NCI-H2196 treated with DMSO at 0.1 percent for 48 hours (cell line): ENCODE results near the gene PDIA2.

Experiments
- DNase-seq: peaks from one replicate; lab custom pipeline; 2025; ENCODE audit not compliant: unreplicated experiment; lab: John Stamatoyannopoulos, UW

PDIA2 gene

DNA sequence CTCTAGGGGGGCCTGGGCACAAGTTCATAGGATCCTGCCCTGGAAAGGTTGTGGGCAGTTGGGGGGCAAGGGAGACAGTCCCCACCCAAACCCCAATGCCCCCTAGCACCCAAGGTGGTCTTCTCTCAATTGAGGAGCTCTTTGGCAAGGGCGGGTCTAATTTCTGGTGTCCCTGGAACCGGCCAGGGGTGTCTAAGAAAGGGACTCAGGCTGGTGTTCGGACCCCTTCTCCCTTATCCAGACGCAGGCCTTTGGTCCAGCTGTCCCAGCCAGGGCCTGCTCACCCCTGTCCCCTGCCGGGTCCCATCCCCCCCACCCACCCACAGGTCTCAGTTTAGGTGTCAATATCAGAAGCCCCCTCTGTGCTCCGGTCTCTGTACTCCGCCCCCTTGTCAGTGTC lies 3.4 kb upstream of the PDIA2 start:
- DNase-seq: no peak

DNA sequence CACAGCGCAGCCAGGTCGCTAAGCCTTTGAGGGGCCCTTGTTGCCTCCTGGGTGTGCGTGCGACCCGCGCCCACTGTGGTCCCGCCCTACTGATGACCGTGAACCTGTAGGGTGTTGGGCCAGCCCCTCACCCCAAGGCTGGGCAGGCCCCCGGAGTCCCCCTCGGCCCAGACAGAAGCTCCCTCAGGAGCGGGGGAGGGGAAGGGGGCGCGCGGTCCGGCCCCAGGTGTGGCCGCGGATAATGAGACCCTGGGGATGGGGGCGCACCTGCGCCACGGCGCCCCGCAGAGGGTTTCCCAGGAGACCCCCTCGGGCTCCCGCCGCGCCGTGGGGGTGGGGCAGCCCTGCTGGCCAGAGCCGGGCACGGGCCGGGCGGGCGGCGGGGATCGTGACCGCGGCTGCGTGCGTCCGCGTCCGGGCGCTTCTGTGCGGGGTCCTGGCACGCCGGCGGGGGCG lies 2.9 kb upstream of the PDIA2 start:
- DNase-seq: no peak

DNA sequence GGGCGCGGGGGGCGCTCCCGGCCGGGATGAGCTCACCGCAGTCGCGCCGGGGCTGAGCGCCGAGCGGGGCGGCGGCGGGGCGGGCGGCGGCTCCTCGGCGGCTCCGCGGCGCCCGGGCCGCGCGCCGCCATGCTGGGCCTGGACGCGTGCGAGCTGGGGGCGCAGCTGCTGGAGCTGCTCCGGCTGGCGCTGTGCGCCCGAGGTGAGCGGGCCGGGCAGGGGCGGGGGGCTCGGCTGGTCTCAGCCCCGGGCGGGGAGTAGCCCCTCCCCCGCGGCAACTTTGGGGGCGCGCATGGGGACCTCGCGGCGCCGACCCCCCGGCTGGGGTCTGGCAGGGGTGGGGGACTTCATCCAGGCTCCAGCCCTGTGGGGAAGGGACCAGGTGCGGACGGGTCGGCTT lies 2.4 kb upstream of the PDIA2 start, which contains the start of gene ARHGDIG:
TSS of gene ARHGDIG (plus strand) at position 40 of the 400 bp plus-strand sequence. CDS start at position 130, 90 bp downstream.
- no peak for DNase-seq

DNA sequence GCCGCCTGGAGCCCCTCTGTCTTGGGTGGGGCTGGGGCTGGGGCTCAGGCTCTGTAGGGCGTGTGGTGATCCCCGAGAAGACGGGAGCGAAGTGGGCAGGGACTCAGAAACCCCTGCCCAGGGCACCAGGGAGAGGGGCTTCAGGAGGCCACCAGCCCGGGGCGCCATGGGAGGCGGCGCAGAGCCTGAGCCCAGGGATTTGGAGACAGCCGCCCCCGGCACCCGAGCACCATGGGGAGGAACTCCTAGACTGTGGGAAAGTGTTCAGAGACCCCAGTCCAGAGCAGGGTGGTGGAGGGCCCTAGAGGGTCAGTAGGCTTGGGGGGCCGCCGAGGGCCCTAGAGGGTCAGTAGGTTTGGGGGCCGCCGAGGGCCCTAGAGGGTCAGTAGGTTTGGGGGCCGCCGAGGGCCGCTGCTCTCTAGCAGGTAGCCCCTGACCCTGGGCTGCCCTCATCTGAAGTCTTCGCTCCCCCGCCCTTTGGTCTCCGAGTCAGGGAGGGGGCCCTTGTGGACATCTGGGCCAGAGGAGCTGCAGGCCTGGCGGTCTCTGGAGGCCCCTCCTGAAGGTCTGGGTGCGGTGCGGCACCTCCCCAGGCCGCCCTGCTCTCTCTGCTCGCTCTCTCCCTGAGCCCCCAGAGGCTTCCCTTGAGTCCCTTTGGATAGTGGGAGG lies 1.8 kb upstream of the PDIA2 start:
- DNase-seq: no peak

DNA sequence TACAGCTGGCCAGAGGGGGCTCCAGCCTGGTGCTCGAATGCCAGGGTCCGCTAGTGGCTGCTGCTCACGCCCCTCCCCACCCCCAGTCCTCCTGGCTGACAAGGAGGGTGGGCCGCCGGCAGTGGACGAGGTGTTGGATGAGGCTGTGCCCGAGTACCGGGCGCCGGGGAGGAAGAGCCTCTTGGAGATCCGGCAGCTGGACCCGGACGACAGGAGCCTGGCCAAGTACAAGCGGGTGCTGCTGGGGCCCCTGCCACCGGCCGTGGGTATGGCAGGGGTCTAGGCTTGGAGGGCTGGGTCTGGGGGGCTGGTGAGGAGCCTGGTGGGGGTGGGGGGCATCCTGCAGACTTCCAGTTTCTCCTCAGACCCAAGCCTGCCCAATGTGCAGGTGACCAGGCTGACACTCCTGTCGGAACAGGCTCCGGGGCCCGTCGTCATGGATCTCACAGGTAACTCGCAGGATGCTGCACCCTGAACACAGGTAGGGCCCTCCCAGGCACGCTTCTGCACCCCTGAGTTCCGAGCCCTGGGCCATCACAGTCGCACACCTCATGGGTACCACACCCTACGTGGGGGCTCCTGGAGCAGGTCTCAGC lies 1.2 kb upstream of the PDIA2 start:
- DNase-seq: no peak

DNA sequence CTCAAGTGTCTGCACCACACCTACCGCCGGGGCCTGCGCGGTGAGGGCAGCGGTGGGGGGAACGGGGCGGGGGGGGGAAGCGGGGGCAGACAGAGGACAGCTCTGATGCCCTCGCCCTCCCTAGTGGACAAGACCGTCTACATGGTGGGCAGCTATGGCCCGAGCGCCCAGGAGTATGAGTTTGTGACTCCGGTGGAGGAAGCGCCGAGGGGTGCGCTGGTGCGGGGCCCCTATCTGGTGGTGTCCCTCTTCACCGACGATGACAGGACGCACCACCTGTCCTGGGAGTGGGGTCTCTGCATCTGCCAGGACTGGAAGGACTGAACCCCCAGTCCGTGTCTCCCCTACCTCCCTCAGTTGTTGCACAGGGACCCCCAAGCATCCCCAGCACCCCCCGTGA lies 473 bp upstream of the PDIA2 start:
- no peak for DNase-seq

DNA sequence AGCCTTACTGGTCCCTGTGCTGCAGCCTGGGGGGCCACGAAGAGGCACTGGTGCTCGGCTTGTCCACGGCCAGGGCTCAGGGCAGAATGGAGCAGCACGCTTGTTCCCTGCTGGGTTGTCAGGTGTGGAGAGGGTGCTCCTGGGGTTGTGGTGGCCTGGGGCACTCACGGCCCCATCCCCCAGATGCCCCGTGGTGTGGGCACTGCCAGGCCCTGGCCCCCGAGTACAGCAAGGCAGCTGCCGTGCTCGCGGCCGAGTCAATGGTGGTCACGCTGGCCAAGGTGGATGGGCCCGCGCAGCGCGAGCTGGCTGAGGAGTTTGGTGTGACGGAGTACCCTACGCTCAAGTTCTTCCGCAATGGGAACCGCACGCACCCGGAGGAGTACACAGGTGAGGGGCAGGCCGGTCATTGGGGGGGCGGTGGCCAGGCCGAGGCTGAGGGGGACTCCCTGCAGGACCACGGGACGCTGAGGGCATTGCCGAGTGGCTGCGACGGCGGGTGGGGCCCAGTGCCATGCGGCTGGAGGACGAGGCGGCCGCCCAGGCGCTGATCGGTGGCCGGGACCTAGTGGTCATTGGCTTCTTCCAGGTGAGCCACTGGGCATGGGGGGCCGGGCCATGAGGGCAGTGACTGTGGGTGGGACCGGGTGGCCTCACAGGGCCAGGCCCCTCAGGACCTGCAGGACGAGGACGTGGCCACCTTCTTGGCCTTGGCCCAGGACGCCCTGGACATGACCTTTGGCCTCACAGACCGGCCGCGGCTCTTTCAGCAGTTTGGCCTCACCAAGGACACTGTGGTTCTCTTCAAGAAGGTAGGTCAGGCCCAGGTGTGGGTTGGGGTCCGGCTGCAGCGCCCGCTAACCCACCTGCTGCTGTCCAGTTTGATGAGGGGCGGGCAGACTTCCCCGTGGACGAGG lies 1.5 kb downstream of the PDIA2 start:
- DNase-seq: no peak

DNA sequence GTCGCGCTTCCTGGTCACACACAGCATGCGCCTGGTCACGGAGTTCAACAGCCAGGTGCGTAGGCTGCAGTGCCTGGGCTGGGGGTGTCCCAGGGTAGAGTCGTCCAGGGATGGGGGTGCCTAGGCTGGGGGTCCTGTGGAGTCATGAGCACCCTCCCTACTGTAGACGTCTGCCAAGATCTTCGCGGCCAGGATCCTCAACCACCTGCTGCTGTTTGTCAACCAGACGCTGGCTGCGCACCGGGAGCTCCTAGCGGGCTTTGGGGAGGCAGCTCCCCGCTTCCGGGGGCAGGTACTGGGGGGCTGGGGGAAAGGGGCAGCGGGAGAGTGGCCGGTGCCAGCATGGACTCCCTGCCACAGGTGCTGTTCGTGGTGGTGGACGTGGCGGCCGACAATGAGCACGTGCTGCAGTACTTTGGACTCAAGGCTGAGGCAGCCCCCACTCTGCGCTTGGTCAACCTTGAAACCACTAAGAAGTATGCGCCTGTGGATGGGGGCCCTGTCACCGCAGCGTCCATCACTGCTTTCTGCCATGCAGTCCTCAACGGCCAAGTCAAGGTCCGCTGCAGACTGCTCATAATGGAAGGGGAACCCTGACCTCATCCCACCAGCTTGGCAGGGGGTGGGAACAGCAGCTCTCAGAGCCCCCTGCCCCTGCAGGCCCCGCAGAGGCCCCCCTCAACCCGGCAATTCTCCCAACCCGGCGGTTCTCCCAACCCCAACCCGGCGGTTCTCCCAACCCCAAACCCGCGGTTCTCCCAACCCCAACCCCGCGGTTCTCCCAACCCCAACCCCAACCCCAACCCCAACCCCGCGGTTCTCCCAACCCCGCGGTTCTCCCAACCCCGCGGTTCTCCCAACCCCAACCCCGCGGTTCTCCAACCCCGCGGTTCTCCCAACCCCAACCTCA lies 2.4 kb downstream of the PDIA2 start:
- DNase-seq: no peak

DNA sequence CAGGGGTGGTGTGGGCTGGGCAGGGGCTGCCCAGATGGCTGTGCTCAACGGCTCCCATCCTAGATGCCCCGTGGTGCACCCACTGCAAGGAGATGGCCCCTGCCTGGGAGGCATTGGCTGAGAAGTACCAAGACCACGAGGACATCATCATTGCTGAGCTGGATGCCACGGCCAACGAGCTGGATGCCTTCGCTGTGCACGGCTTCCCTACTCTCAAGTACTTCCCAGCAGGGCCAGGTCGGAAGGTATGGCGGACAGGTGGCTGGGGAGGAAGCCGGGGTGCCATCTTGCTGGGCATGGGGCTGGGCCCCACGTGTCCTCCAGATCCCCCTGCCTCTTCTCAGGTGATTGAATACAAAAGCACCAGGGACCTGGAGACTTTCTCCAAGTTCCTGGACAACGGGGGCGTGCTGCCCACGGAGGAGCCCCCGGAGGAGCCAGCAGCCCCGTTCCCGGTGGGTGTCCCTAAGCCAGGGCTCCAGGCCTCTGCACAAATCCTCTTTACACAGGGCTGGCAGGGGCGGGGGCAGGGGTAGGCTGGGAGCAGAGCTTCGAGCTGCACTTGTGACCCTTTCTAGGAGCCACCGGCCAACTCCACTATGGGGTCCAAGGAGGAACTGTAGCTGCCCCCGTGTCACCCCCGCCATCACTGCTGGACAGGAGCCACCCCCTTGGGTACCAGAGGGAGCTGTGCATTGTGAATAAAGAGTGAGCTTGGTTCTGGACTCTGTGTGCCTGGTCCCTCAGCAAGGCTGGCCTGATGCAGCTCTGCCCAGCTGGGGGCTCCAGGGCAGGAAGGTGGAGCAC lies 3.7 kb downstream of the PDIA2 start:
- no peak for DNase-seq

DNA sequence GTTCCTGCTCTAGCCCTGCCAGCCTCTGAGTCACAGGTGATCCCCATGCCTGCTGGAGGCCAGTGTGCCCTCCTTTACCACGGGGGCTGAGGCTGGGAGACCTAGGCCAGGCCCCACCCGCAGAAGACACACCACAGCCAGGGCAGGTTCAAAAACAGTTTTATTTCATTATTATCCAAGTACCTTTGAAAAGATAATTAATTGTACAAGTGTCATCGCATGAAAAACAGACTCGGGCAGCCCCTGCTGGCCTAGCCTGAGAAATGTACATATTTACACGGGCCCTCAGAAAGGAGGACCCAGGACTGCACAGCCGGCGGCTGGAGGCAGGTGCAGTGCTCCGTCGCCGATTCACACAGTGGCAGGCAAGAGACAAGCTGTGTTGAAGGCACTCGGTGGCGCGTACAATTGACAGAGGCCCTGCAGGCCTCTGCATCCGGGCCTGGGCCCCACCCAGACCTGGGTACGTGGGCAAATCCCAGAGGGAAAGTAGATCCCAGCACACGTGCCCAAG lies 4.4 kb downstream of the PDIA2 start:
- peak; percentile 81 for DNase-seq

DNA sequence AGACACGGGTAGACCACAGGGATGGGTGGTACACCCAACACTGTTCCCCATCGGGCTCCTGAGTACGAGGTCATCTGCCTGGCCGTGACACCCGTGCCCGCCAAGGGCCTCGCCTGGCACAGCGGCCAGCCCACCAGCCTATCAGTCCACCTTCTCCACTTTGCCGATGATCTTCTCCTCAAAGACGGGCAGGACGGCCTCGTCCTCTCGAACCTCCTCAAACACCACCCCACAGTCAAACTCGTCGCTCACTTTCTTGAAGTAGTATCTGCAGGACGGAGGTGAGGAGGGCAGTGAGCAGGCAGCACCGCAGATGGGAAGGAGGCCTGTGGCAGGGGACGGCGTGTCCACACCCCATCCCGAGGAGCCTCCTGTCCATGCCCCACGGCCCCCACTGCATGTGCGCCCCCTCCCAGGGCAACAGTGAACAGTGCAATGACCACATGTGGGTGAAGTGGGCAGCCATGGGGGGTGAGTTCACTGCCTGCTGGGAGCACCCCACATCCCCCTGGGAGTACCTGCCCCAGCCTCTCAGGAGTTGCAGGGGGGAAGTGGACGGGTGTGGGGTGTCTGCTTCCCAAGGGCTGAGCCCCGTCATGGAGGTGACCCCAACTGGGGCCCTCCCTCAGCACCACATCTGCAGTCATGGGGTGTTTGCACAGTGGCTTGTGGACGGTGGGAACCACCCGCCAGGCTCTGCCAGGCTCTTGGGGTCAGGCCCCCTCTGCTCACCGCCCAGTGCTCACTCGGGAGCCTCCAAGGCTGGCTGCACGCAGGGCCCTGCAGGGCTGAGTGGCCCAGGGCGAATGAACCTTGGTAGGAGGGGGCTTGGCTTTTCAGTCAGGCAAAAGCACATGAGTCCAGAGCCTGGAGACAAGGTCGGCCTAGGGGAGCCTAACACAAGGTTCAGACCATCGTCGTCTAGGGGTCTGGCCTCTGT lies 5.3 kb downstream of the PDIA2 start:
- DNase-seq: no peak

DNA sequence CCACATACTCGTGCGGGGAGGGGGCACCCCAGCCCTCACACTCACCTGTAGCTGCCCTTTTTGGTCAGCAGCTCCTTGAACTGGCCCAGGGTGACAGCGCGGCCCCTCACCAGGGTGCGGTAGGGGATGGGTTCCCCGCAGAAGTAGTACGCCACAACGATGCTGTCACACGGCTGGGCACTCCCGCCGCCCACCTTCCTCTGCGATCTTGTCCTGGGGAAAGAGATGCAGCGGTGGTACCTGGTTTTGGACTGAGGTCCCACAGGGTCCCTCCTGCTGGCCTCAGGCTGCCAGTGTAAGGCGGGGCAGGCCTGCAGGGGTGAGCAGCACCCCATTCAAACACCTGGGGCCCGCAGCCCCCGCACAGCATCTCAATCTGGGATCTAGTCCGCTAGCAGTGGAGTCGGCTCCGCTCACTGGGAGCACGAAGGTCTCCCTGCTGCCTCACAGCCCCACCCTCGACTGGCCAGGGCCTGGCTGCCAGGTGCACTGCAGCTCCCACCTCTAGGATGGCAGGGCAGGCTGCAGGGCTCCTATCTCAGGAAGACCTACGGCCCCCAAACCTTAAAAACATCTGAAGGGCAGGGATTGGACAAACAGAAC lies 6.5 kb downstream of the PDIA2 start:
- DNase-seq: no peak

DNA sequence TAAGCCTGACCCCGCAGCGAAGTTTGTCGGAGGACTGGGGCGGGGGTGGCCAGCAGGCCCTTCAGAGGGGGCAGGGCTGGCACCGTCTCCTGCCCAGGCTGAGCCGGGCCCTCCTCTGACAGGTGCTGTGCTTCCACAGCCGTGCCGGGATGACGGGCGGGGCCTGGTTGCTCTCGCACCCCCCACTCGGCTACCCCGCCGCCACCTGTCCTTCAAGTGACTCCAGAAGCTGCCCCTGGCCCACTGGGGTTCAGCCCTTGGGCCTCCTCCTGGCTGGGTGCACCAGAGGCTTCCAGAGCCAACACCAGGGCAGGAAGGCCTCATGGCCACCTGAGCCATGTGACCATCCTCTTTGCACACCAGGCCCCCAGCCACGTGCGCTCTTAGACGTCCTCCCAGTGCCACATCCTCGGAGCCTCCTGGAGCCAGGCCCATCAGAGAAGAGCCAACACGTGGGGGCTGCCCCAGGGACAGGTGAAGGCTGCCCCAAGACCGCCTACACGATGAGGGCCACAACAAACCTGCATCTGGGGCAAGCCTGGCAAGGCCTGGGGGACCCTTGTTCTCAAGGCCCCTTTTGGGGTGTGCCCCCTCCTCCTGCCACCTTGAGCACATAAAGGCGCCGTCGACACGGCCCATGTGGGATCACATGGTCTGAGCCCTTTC lies 7.2 kb downstream of the PDIA2 start:
- DNase-seq: no peak

DNA sequence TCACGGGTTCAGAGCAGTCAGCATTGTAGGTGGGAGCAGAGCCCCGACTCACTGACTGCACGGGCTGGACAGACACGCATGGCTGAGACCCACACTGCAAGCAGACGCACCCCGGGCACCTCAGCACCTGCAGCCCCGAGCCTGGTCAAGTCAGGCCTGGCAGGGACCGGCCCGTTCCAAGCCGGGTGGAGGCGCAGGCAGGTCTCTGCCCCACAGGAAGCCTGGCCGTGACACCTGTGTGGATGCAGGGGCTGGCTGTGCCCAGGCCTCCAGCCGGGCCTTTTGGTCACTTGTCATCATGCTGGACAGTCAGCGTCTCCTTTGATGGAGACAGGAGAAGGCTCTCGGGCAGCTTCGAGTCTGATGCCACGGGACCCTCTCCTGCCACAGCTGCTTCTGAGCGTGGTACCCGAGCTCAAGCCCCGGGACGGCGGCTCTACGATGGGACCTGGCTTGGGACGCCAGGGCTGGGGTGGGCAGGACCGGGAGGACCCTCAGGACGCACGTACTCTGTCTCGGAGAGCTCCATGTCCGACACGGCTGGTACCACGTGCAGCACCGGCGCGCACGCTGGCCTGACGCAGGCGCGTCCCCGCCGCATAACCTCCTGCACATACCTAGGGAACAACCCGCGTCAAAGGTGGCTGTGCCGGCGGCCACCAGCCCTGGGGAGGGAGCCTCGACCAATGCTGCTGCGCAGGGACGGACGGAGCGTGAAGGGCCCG lies 7.9 kb downstream of the PDIA2 start:
- DNase-seq: no peak

DNA sequence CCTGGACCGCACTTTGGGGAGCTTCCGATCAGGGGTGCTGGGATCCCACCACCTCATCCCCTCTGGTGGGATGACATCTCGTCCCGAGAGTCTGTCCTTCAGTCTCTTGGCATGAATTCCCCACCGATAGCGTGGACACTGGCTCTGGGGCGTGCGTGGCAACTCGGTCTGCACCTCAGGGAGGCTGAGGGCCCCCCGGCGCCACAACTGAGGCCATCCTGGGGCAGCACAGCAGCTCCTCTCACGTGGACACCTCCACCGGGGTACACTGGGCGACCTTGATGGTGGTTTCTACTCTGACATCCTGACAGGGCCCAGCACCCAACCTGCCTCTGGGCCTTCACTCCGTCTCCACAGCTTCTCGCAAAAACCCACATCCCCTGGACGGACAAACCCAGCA lies 8.6 kb downstream of the PDIA2 start:
- no peak for DNase-seq

DNA sequence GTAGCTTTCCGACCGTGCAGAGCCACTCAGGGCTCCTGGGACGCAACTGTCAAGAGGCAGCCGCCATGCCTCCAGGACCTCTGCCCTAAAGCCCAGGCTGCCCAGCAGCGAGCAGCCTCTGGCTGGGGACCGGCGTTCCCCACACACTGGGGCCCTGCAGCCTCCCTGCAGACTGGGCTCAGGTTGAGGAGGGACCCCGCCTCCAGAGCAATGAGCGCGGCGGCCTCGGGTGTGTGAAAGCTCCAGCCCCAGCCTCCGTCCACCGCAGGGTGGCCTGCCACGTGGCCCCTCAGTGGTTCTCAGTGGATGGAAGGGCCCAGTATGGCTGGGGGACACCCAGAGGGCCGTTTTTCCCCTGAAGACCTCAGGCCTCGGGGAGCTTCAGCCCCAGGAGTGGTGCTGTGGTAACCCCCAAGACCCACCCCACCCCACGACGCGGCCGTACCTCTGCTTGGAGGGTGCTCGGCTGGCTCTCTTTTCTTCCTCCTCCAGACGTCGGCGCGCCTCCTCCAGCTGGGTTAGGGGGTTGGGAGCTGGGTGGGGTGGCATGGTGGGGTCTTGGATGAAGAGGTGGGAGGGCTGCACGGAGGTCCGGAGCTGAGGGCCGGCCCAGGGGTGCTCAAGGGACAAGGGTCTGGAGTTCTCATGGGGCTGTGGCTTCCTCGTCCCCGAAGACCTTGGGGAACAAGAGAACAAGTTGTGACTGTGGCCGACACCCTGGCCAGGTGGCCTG lies 10.2 kb downstream of the PDIA2 start:
- no peak for DNase-seq
